Measurements from ENCODE around the gene ADAP1.
A peak's percentile ranks its signal among the peaks of the same experiment; 100 is the strongest.

The ADAP1 gene

GRCh38 chr7:975702-976473, 21.4 kb upstream of the ADAP1 start:
- Histone ChIP-seq H3K27ac (no peak overlapping the region), H3K36me3 (replicated peaks) (peaks cover 21% of the 10 kb centered on the region), H3K27me3 (replicated peaks) (no peaks in the 10 kb centered on the region), H3K4me3 (ENCODE audit: low read depth, low read length) (peak overlapping the region; percentile 47)
- no peak for TF ChIP-seq CTCF (IDR thresholded peaks at IDR 0.05; ENCODE audit: low read depth, low read length, missing control alignments)
- no peak for DNase-seq
- in situ Hi-C loops (cut with HindIII; ENCODE audit: low pct_ligation_motif_present, low sequenced_read_pairs) = no loop called here

- peak within 1 kb of the TSS; percentile 98 for H3K27ac ChIP-seq
These were observed 20.6 kb upstream of the ADAP1 start, which contains the start of gene COX19 for GRCh38 chr7:974820-975681. TSS of gene COX19 (minus strand) at chr7:975549. CDS start at chr7:975509, 40 bp downstream.

GRCh38 chr7:974172-974571, 19.7 kb upstream of the ADAP1 start:
- H3K36me3 ChIP-seq (replicated peaks) = peaks cover 31% of the 10 kb centered on the region
- peak overlapping the region; percentile 98 for H3K4me3 ChIP-seq (ENCODE audit: low read depth, low read length)
- in situ Hi-C loops (cut with HindIII; ENCODE audit: low pct_ligation_motif_present, low sequenced_read_pairs) = no loop called here
- H3K27me3 ChIP-seq (replicated peaks) = no peaks in the 10 kb centered on the region
- no peak for DNase-seq
- TF ChIP-seq CTCF (IDR thresholded peaks at IDR 0.05; ENCODE audit: low read depth, low read length, missing control alignments) = no peak
- peak overlapping the region; percentile 98 for H3K27ac ChIP-seq

More at GRCh38 chr7:974820-975681, 20.6 kb upstream of the ADAP1 start, which contains the start of gene COX19:
- peak; percentile 79 for DNase-seq
- peak within 1 kb of the TSS; percentile 98 for H3K4me3 ChIP-seq (ENCODE audit: low read depth, low read length)
- no peaks in the 10 kb centered on the region for H3K27me3 ChIP-seq (replicated peaks)
- in situ Hi-C loops (cut with HindIII; ENCODE audit: low pct_ligation_motif_present, low sequenced_read_pairs) = no loop called here
- no peak for TF ChIP-seq CTCF (IDR thresholded peaks at IDR 0.05; ENCODE audit: low read depth, low read length, missing control alignments)
- H3K36me3 ChIP-seq (replicated peaks) = peaks cover 25% of the 10 kb centered on the region

GRCh38 chr7:973312-973711, 18.8 kb upstream of the ADAP1 start:
- no peak for TF ChIP-seq CTCF (IDR thresholded peaks at IDR 0.05; ENCODE audit: low read depth, low read length, missing control alignments)
- Histone ChIP-seq H3K36me3 (replicated peaks) (peaks cover 38% of the 10 kb centered on the region), H3K27me3 (replicated peaks) (no peaks in the 10 kb centered on the region), H3K27ac (no peak overlapping the region), H3K4me3 (ENCODE audit: low read depth, low read length) (no peak overlapping the region)
- no peak for DNase-seq
- in situ Hi-C loops (cut with HindIII; ENCODE audit: low pct_ligation_motif_present, low sequenced_read_pairs) = no loop called here

- in situ Hi-C loops (cut with HindIII; ENCODE audit: low pct_ligation_motif_present, low sequenced_read_pairs) = no loop called here
- no peak for DNase-seq
- no peak for TF ChIP-seq CTCF (IDR thresholded peaks at IDR 0.05; ENCODE audit: low read depth, low read length, missing control alignments)
- Histone ChIP-seq H3K4me3 (ENCODE audit: low read depth, low read length) (no peak overlapping the region), H3K27me3 (replicated peaks) (no peaks in the 10 kb centered on the region), H3K27ac (no peak overlapping the region), H3K36me3 (replicated peaks) (peaks cover 43% of the 10 kb centered on the region)
These were observed 18.3 kb upstream of the ADAP1 start for GRCh38 chr7:972676-973309.
